Measurements from ENCODE around the gene SLAIN1.

SLAIN1 gene

DNA sequence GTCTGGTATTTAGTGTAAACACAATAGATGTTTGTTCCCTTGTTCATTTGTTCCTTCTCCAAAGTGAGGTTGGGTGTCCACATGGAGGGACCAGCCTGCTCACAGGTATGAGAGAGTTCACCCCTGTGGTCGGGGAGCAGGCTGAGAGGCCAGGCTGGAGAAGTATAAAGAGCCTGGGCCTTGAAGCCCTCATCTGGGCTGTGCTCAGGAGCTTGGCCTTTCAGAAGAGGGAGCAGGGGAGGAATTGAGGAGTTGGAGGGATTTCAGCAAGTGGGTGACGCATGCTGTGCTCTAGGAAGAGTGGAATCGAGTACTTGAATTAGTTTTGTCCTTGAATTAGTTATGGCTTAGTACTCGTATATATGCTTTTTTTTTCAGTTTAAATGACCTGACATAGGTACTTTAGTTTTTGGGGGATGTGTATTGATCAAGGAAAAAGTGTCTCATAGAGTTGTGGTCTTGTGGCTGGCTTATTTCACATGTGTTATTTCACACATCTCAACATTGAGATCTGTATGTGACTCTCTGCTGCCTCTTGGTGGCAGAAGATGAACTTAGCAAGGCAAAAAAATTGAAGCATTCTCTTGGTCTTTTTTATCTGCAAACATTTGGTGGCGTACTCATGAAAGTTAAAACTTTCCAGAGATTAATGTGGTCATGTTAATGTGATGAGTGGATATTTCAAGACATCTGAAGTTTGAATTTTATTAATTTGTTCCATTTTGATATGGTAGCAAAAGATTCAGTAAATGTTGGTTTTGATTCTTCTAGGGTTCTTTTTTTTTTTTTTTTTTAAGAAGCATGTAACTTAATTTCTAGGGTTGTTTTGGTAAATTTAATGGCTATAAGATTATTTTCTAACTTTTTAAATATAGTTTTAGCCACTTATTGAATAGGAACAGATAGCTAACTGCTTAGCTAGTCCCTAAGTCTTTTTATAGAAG, 54.3 kb downstream of the SLAIN1 start:
- DNase-seq (ENCODE audit: low spot score): peak; percentile 38

DNA sequence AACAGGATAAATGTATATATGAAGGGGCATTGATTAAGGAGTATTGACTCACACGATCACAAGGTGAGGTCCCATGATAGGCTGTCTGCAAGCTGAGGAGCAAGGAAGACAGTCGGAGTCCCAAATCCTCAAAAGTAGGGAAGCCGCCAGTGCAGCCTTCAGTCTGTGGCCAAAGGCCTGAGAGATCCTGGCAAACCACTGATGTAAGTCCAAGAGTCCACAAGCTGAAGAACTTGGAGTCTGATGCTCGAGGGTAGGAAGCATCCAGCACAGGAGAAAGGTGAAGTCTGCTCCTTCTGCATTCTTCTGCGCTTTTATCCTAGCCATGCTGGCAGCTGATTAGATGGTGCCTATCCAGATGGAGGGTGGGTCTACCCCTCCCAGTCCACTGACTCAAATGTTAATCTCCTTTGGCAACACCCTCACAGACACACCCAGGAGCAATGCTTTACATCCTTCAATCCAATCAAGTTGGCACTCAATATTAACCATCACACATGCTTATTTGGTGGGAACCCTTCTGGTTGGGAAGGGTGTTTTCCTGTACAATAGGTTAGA, 55.1 kb downstream of the SLAIN1 start:
- no peak for DNase-seq (ENCODE audit: low spot score)

GRCh38 chr13:77760893-77761292, 63.4 kb downstream of the SLAIN1 start:
- DNase-seq (ENCODE audit: low spot score): no peak

DNA sequence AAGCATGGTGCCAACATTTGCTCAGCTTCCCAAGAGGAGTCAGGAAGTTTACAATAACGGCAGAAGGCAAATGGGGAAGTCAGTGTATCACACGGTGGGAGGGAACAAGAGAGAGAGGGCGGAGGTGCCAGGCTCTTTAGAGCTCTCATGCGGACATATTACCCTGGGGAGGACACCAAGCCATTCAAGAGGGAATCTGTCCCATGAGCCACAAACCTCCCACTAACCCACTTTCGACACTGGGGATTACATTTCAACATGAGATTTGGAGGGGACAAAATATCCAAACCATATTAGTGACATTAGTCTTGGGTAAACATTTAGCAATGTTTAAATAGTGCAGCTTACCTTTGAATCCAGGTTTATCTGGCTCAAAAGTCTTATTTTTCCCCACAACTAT, 69.9 kb downstream of the SLAIN1 start:
- no peak for DNase-seq (ENCODE audit: low spot score)

GRCh38 chr13:77774181-77774580, 76.7 kb downstream of the SLAIN1 start:
- no peak for DNase-seq (ENCODE audit: low spot score)

- DNase-seq (ENCODE audit: low spot score): no peak
Observed at GRCh38 chr13:77776704-77777103, 79.2 kb downstream of the SLAIN1 start.

GRCh38 chr13:77779552-77780272, 82.2 kb downstream of the SLAIN1 start:
- DNase-seq (ENCODE audit: low spot score): peak; percentile 51

DNA sequence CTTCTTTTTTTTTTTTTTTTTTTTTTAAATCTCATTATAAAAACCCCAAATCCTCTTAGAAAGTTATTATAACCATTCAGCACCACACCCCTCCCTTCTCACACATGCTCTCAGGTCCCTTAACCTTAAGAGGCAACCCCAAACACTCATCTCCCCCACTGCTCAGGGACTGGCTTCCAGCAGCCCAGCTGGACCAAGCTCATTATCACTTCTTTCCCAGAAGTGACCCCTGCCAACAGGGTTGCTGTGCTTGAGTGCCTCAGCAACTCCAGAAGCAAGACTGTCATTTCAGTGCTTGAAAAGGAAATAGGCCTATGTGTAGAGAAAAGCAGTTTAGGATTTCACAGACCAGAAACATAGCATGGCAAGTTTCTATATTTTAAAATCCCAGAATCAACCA, 84.3 kb downstream of the SLAIN1 start:
- no peak for DNase-seq (ENCODE audit: low spot score)

DNA sequence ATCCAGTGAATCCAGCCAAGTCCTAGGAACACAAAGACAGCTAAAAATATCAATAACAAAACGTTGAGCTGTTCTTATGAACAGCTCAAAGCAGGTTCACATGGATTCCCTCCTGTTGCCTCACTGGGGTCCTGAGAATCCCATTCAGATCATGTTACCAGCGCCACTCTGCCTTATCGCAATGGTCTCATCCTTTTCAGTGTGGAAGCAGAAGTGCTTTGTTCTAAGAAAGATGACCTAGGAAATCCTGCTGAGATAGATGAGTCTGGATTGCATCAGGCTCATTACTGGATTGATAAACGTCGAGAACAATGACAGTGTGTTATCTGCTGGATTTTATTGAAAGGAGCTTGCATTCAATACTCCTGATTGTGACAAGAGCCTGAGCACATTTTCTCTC, 87.0 kb downstream of the SLAIN1 start:
- no peak for DNase-seq (ENCODE audit: low spot score)

DNA sequence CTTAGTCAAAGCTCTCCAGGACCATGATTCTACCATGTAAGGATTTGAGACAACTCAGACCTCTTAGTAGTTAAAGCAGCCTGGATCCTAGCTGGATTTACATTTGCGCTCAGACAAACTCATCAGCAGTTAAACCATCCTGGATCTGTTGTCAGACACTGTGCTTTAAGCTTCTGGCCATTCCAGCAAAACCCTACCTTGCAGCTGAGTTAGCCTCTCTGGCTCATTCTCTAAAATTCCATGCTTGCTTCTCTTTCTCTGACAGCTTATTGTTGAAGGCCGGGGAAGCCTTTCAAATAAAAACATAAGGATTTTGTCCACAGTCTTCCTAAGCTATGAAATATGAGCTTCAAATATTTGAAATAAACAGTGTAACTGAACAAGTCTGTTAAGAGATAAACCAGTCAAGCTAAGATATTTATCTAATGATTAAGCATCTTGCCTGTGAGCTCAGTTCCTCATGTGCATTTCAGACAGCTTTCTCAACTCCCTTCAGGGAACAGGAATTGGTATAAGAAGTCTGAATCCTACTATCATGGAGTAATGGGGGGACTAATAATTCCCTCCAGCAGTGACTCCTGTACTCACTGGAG, 89.3 kb downstream of the SLAIN1 start:
- no peak for DNase-seq (ENCODE audit: low spot score)

- no peak for DNase-seq (ENCODE audit: low spot score)
Observed at GRCh38 chr13:77789376-77789775, 91.9 kb downstream of the SLAIN1 start.

- no peak for DNase-seq (ENCODE audit: low spot score)
Observed at GRCh38 chr13:77800219-77800618, 102.7 kb downstream of the SLAIN1 start.

DNA sequence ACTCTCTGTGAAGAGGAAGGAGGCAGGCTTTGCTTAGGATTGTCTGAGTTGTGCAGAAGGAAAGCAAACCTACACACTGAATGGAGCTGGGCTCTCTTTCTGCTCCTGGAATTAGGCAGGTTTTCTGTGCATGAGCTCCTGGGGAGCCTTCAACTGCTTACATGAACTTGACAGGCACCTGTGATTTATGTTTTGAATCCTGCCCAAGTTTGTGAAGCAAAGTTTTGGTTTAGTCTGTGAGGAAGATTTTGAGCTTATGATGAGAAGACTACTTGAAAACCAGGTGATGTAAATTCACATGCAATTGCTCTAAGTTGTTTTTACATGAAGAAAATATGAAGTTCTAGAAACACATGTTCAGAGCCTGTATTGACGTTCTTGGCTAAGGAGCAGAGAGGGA, 109.0 kb downstream of the SLAIN1 start:
- no peak for DNase-seq (ENCODE audit: low spot score)

GRCh38 chr13:77807431-77808135, 110.1 kb downstream of the SLAIN1 start:
- DNase-seq (ENCODE audit: low spot score): no peak

GRCh38 chr13:77810430-77810829, 112.9 kb downstream of the SLAIN1 start:
- DNase-seq (ENCODE audit: low spot score): peak; percentile 15

DNA sequence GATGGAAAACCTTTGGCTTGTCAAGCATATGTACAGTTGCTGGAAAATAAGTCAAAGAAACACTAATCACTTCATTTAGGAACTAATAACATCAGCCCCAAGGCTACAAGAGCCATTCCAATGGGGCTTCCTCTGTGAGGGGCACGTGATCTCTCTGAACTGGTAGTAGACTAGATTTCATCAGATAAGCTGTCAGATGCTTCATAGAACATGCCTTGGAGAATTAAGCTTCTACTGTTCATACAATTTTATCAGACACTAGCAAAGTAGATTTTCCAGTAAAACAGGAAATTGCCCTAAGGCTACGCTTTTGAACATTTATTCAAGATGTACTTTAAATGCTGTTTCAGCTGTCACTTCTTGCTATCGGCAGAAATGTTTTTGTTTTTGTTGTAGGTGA, 113.4 kb downstream of the SLAIN1 start:
- DNase-seq (ENCODE audit: low spot score): no peak

DNA sequence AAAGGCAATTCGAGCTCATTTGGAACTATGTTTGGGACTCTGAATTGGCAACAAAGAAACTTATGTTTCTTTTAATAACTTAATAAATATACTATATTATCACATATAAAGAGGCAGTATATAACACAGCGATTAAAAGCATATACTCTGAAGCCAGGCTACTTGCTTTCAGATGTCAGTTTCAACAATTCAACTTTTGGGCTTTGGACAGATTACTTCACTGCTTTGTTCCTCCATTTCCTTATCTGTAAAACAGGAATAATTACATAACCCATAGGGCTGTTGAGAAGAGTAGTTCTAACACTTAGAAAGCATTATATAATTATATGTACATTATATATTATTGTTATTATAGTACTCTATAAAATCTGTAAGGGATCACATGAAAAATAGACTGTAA, 113.9 kb downstream of the SLAIN1 start:
- DNase-seq (ENCODE audit: low spot score): no peak

DNA sequence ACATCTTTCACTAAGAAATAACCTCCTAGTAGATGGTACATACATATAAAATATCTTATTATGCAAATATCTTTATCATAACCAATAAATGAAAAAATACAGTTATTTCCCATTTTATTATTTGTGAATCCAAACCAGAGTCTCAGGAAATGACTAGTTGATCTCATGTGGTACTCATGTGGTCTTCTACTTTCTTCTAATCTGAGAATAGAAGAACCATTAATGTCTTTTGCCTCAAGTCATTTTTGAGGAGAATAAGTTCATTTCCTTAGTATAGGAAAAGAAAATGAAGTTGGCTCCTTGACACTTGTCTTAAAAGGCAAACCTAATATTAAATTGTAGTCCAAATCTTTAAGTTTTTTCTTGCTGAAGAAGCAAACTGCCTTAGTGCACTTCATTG, 114.5 kb downstream of the SLAIN1 start:
- no peak for DNase-seq (ENCODE audit: low spot score)
